Stimulated activated CD4-positive, alpha-beta T cell treated with anti-CD3 and anti-CD28 coated beads, Interleukin-1b, Interleukin-23, amount 100 ng/mL, for 48 hours (primary cell): ENCODE measurements around the gene THAP3.
"Not testable (repeated sequence)": the region's sequence is repeated elsewhere in the genome, so short reads cannot be mapped to it uniquely, and the experiment has no call there.

Source experiments
- DNase-seq: peaks from one replicate; pipeline ENCODE4 v3.0.0-alpha.2; 2020

THAP3 gene

DNA sequence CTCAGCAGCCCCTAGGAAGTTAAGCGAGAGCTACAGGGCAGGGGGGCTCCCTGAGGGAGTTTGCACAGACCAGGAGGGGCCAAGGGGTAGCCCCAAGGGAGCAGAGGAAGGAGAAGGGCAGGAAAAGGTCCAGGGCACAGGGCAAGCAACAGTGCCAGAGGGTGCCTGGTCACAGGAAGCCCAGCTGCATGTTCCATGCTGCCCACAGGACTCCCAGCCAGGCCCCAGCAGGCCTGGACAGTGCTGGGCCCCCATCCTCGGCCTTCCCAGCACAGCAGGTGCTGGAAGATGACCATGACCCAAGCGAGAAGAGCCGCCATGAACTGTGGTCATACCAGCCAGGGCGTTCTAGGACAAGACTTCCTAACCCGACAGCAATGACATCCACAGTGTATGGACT lies 33.0 kb upstream of the THAP3 start:
- DNase-seq = no peak

DNA sequence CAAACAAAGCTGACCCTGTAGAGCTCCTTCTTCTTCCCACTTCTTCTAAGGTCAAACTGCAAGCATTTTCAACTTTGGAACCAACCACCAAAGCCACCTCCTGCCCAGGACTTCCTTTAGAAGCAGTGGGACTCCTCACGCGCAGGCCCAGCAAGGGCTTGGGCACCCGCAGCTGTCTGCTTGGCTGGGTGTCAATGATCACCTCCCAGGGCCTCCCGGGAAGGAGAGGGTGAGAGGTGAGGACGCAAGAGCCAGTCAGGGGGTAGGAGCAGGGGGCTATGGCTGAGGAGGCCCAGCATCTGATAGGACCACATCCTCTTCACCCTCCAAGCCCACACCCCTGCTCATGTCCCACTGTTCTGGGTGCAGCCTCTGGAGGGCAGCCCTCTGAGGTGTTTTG lies 32.2 kb upstream of the THAP3 start:
- DNase-seq = no peak

DNA sequence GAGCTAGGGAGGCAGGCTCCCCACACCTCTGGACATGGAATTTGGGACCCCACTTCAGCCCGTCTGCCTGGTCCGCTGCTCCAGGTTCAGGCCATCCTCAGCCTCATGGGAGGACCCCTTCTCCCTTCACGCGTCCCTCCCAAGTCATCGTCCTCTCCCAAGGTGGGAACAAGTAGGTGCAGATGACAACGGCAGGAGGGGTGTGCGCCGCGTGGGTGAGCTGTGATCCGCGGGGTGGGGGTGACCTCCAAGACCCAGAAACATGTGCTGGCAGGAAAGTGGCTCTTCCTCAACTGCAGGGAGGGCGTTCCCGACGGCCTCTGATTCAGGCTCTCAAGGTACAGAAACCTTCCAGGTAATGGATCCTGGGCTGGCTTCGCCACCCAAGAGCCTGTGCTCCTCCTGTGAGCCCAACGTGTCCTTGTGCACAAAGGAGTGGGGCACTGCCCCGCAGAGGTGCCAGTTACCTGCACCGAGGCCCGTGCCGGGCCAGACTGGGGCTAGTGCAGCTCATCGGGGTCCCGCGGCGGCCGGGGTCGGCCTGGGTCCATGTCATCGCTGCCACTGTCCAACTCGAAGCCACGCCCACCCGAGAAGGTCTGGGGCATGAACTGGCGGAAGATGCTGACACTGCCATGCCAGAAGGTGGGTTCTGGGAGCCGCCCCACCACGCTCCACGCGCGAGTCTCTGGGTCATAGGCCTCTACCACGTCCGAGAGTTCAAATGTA lies 31.6 kb upstream of the THAP3 start:
- no peak for DNase-seq

DNA sequence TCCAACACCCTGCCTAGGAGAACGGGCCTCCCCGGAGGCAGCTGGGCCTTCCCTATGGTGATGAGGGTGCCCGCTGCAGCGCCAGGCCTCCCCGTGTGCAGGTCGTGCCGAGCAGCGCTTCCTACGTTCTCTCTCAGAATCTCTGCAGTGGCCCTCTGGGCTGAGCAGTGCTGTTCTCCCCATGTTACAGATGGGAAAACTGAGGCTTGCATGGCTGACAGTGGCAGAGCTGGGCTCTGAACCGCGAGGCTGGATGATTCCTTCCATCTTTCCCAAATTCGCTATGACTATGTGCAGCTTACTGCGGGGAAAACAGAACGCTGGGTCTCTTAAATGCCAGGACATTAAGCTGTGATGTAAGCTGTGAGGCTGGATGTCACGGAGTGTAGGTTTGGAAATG lies 30.9 kb upstream of the THAP3 start:
- DNase-seq = no peak

DNA sequence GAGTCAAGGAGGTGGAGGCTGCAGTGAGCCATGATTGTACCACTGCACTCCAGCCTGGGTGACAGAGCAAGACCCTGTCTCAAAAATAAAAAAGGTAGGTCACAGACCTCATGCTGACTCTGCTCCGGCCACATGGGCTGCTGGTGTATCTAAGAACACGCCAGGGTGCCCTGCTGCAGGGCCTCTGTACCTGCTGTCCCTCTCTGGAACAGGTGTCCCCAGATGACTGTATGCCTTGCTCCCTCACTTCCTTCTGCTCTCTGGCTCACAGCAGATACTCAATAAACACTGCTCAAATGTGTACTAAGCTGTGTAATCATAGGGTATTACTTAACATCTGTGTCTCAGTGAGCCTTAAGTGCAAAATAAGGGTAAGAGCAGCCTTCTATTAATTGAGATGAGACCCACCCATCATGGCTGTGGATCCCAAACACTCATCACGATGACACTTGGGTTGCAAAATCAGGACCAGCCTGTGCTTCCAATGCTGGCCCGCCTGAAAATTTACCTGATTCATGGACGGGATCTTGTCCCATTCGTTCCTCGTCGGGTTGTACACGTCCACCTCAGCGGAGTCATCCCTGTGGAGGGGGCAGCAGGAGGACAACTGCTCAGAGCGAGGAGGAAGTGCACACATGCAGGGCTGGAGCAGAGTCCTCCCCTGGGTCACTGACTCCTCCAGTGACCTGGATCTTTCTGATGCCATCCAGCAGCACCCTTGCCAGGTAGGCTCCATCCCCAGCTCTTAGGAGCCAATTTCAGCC lies 29.5 kb upstream of the THAP3 start:
- no peak for DNase-seq

DNA sequence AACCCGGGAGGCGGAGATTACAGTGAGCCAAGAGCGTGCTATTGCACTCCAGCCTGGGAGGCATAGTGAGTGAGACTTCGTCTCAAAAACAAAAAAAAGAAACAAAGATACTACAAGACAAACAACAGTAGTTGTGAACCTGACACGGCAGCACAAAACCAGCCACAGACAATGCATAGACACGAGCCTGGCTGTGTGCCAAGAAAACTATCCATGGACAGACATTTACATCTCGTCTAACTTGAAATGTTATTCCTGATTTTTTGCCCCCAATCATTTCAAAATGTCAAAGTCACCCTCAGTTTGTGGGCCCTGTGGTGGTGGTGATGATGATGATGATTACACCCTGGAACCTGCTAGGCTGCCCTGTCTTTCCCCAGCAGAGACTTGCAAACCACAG lies 28.3 kb upstream of the THAP3 start:
- DNase-seq = no peak

DNA sequence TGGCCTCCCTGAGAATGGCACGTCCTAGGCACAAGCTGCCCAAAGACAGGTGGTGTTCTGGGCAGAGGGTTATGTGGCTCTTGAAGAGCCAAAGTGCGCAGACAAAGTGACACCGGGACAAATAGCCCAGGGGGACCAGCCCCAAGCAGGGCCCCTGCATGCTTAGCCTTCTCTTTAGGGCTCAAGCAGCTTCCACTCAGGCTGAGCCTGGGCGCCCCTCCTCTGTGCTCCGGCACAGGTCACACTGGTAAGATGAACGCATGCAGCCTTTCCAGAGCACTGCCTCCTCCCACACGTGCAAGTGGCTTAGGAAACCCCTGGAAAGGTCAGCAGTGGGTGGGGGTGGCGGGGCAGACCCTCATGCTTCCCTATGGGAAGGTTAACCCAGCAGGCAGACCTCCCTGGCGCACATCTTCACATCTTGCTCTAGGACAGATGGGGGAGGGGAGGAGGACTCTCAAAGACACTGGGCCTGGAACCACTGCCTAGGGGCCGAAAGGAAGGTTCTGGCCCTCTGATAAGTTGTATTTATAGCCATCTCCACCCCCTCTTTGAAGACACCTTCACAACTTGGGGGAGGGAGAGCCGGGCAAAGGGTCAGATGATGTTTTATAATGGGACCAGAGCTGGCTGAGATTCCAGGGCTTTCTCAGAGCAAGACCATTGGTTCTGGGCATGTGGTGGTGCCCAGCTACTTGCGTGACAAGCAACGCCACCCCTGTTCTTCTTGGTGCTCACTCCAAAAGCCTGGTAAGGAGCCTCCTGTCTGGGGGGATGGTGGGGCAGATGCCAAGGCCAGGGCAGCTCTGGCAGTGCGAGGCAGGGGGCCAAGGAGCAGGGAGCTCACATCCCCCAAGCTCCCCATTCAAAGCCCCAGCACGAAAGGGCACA lies 27.5 kb upstream of the THAP3 start:
- no peak for DNase-seq

DNA sequence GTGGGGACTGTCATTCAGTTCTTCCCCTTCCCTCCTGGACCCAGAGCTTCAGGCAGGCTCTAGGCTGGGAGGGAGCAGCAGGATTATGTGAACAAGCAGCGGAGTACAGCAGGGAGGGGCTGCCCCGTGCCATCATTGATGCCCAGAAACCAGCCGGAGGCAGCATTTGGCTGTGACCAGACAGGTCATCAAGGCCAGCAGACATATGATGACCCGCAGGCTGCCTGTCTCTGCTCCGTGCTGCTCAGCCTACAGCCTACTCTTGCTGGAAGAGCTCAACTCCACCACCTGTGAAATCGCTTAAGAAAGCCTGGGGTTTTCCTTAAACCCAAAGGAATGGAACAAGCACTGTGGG lies 26.9 kb upstream of the THAP3 start:
- no peak for DNase-seq

DNA sequence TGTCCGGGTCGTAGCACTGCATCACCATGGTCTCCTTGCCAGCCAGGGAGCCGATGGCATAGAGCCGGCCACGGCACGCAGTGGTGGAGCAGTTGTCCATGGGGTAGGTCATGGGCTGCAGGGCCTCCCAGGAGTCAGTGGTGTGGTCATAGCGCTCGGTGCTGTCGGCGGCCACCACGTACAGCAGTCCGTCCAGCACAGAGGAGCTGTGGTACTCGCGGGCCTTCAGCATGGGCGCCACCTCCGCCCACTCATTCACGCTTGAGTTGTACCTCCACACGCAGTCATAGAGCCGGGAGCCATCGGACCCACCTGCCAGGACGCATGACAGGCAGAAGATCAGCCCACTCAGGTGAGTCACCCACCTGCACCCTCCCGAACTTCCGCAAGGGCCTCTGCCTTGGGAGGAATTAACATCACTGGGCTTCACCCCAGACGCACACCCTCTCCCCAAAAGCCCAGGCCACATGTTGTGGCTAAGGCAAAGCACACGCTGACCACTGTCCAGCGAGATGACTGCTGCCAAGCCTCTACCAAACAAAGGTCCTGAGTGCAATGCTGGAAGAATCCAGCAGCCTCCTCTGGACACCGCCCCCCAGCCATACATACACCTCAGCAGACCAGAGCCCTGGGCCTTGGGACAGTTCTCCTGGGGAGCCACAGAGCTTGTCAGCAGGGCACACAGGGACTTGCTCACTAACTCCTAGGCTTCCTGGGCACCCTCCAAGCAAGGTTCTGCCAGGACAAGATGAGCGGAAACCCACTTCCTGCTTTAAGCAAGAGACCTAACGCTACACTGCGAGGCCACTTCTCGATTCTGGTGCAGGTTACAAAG lies 25.3 kb upstream of the THAP3 start:
- peak; percentile 74 for DNase-seq

DNA sequence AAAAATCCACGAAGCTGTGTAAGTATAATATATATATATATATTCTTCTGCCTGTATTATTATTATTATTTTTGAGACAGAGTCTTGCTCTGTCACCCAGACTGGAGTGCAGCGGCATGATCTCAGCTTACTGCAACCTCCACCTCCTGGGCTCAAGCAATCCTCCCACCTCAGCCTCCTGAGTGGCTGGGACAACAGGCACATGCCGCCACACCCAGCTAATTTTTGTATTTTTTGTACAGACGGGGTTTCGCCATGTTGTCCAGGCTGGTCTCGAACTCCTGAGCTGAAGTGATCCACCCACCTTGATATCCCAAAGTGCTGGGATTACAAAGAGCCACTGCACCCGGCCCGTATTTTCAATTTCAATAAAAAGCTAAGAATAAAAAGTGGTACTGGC lies 24.7 kb upstream of the THAP3 start:
- DNase-seq = not testable (repeated sequence)

DNA sequence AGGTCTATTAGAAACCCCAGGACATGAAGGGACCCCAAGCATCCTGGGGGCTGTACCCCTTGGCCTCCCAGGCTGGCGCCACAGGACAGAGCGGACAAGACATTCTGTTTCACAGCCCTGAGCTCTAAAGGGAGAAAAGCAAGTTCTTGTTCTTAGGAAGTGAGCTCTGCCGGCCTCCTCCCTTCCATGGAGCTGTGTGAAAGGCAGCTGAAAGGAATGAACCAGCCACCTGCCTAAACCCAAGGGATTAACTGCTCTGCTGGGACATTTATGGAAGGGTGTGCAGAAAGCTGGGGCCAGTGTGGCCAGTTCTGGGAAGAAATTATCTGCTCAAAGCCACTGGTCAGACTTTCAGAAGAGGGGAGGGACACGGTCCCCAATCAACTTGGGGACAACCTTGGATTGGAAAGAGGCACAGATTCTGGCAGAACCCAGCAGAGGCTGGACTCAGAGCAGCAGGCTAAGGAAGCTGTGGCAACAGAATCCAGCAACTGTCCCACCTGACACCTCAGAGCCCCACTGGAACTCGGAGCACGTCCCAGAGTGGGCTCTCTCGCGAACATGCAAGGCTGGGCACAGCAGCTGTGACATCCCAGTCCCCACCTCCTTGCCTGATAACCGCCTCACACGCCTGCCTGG lies 24.1 kb upstream of the THAP3 start:
- DNase-seq = no peak

DNA sequence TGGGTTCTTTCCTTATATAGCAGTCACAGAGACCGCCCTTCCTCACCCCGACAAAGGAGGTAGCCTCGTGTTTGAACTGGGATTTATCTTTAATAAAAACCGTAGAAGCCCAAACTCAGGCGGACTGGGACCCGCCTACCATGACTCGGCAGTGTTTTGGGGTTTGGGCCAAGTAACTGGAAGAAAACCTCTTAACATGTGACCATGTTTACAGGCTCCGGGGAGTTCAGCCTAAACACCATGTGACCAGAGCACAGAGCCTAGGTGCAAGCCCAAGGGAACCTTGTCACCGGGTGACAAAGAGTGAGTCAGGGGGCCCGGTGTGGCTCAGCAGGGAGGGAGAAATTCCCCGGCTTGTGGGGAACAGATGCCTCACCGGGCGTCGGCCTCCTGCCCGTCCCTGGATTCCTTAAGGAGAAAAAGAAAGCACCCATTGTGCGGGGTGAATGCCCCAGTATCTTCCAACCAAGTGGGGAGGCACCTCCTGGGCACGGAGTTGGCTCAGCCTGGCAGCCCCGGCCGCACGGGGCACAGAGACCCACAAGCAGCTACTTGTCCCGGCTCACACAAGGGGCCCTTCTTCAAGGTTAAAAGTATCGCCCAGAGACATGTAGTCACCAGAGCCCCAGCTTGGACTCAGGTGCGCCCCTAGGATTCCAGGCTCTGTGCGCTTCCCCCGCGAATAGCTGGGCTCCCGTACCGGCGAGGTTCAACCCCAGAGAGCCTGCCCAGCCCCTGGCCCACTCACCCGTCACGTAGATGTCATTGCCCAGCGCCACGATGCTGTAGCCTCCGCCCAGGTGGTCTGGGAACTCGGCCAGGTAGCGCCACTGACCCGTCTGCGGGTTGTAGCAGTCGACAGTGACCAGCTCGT lies 23.4 kb upstream of the THAP3 start:
- DNase-seq = peak; percentile 91

DNA sequence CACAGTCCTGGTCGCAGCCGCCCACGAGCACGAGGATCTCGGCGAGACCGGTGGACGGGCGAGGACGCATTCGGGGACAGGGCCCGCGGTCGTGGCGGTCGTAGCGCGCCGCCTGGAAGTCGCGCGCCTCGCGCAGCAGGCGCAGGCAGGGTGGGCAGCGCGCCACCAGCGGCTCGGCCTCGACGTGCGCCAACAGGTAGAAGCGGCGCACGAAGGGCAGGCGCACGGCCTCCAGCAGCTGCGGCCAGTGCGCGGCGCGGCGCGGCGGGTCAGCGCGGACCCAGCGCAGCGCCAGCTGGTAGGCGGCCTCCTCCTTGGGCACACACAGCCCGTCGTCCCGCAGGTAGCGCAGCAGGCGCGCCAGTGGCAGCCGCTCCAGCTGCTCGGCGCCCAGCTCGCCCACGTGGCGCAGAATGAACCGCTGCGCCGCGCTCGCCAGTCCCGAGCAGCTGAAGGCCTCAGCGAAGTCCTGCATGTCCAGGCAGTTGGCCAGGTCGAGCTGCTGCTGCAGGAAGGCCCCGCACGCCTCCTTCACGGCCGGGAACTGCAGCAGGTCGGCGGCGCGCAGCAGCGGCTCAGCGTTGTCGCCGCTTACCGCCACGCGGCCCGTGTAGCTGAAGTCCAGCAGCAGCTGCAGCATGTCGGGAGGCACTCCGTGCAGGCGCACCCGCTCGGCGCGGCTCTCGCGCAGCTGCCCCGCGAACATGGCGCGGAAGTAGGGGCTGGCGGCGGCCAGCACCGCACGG lies 22.6 kb upstream of the THAP3 start:
- no peak for DNase-seq

DNA sequence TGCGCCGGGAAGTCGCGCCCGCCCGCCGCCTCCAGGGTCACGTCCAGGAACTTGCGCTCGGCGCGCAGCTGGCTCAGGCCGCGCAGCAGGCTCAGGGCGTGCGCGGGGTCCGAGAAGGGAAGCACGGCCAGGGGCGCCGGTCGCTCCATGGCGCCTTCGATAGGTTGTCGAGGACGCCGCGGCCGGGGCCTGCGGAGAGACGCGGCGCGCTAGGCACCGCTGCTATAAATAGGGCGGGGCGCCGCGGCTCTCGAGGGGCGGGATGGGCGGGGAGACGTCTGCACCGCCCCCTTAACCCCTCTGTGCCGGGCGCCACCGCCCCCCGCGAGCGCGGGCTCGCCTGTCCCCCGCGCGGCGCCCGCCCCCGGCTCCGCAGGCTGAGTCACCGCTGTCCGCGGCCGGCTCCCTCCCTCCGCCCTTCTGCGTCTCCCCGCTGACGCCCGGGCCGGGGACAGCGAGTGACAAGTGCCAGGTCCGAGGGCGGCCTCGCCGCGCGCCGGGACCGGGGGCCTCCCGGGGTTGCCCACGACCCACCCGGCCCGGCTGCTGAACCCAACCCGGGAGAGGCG lies 21.9 kb upstream of the THAP3 start, which contains the start of gene KLHL21:
TSS of gene KLHL21 (minus strand) at position 201 of the 569 bp plus-strand sequence. CDS start at position 149, 52 bp downstream.
- DNase-seq = peak; percentile 86

DNA sequence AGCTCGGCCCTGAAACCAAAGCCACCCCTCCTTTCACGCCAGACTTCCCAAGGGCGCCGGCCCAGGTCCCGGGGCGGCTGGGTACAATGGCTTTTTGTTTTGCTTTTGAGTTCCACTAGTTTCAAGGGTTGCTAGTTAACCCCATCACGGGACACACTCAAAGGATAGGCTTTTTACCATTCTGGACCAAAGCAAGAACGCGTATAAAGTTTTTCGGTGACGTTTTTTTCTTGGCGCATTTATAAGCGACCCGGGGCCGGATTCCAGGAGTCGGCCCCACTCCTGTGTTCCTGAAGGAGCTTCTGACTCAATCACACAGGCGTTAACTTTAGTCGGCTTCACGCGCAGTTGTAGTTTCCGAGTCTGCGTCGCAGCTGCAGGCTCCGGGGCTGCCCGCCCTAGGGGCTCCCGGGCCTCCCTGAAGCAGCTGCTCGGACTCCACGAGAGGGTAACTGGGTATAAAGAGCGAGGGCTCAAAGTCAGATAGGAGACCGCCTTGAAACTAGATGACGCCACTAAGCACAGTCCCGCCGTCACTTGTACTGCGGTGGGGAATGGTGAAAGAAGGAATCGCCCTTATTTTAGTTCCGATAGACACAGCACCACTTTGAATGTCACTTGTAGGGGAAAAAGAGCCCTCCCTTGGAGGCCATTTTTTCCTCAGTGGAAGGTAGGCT lies 21.3 kb upstream of the THAP3 start:
- peak; percentile 63 for DNase-seq

DNA sequence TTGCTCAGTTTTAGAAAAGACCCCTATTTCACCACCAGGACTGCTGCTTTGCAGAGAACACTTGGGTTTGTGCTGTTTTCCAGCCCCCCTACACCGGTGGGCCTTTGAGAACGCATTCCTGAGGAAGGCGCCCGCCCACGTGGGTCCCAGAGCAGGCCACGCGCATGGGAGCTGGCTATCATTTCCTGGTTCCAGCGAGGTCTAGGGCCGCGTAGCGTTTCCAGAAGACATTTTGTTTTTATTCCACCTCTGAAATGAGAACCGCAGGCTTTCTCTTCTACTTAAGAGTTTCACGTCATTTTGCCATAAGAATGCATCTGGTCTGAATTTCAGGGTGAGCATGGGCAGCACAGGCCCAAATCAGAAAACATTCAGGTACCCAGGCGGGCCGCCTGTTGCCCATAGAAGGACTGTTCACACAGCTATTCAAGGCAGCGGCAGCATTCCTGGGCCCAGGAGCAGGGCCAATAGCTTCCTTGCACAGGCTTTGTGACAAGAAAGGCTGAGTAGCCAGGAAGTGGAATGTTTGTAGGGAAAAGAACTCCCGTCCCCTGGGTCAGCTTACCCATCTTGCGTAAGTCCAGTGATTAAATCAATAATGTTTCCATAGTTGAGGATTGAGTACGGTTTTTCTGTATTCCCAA lies 20.6 kb upstream of the THAP3 start:
- DNase-seq = peak; percentile 33

DNA sequence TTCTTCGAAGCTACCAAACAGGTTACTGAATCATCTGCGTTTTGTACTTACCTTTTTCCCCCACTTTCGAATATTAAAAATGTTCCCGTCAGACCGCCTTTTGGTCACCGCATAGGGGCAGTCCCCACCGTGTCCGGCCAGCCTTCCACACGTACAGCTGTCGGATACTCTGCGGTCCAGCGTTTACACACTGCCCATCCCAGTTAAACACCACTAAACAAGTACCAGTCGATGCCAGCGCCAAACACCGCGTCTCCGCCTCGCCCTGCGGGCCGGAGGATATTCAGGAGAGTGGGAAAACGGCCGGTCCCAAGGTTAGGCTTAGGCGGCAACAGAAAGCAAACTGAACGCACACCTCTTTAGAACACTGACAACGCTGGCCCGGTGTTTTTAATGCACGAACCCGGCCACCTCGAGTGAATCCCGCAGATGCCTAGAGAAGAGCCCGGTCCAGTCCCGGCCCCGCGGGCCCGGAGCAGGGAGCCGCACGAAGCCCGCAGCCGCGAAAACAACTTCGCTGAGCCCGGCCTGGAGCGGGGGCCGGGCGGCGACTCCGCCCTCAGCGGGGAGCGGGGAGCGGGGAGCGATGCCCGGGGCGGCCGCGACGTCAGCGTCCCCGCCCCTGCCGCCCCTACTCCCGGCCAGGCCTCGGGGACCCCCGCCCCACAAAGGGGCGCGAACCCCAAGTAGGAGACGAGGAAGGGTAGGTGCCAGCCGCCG lies 11.9 kb upstream of the THAP3 start:
- DNase-seq = no peak
